ENCODE measurements around the gene IL5. TPM values are rescaled to one million over a fixed set of nuclear protein-coding genes. Genes with fewer than 3 reads are reported as not detected.

IL5 gene
- total and polyA plus RNA-seq, 2 of the 13 experiments (the other 11 are each of a cell fraction or from before 2014, with no cell fraction given), result not detected

- TF ChIP-seq ZNF441 (CRISPR knock-in tag; IDR thresholded peaks at IDR 0.05; ENCODE audit: borderline replicate concordance) (no peak), GATAD2A (CRISPR knock-in tag; IDR thresholded peaks at IDR 0.05) (peak; percentile 40; the same call in 1 of the 2 replicates), HMGXB4 (CRISPR knock-in tag; IDR thresholded peaks at IDR 0.05; ENCODE audit: borderline replicate concordance in 1 of 2, low read depth in 1 of 2) (peak; percentile 77 to 78; a peak in 2 of 4 replicates), ZNF460 (CRISPR knock-in tag; IDR thresholded peaks at IDR 0.05; ENCODE audit: borderline replicate concordance) (no peak), ZNF362 (CRISPR knock-in tag; IDR thresholded peaks at IDR 0.05; ENCODE audit: borderline replicate concordance) (peak; percentile 59; the same call in 1 of the 2 replicates), AHR (CRISPR knock-in tag; IDR thresholded peaks at IDR 0.05) (0 out of 2 replicates have a peak, but pooled peaks have one; percentile 35), ZNF709 (CRISPR knock-in tag; IDR thresholded peaks at IDR 0.05) (no peak), HNF1B (CRISPR knock-in tag; IDR thresholded peaks at IDR 0.05) (0 out of 2 replicates have a peak, but pooled peaks have one; percentile 26), KLF16 (CRISPR knock-in tag; IDR thresholded peaks at IDR 0.05) (0 out of 4 replicates have a peak, but pooled peaks of 1 of the 2 experiments have one; percentile 20), RXRA (CRISPR knock-in tag; IDR thresholded peaks at IDR 0.05) (no peak), ZNF784 (CRISPR knock-in tag; IDR thresholded peaks at IDR 0.05; ENCODE audit: borderline replicate concordance) (no peak), HBP1 (CRISPR knock-in tag; IDR thresholded peaks at IDR 0.05; ENCODE audit: low read depth) (peak; percentile 73; the same call in 1 of the 2 replicates), POGZ (CRISPR knock-in tag; IDR thresholded peaks at IDR 0.05) (peak; percentile 38; the same call in 1 of the 2 replicates), TP53 (CRISPR knock-in tag; conservative IDR thresholded peaks at IDR 0.05) (no peak), KMT2A (CRISPR knock-in tag; IDR thresholded peaks at IDR 0.05) (0 out of 2 replicates have a peak, but pooled peaks have one; percentile 37), ZNF839 (CRISPR knock-in tag; IDR thresholded peaks at IDR 0.05; ENCODE audit: borderline replicate concordance) (0 out of 2 replicates have a peak, but pooled peaks have one; percentile 38), MXI1 (IDR thresholded peaks at IDR 0.05; ENCODE audit: borderline replicate concordance, low read depth, low read length) (no peak), DRAP1 (CRISPR knock-in tag; IDR thresholded peaks at IDR 0.05) (0 out of 2 replicates have a peak, but pooled peaks have one; percentile 21), ZNF205 (CRISPR knock-in tag; IDR thresholded peaks at IDR 0.05) (0 out of 2 replicates have a peak, but pooled peaks have one; percentile 43), YEATS2 (CRISPR knock-in tag; IDR thresholded peaks at IDR 0.05; ENCODE audit: borderline replicate concordance) (0 out of 2 replicates have a peak, but pooled peaks have one; percentile 41), EED (CRISPR knock-in tag; IDR thresholded peaks at IDR 0.05) (no peak), WIZ (CRISPR knock-in tag; IDR thresholded peaks at IDR 0.05) (no peak)
Measured at GRCh38 chr5:132526290-132526973, 16.9 kb downstream of the IL5 start (continued).

Data from HepG2 (cell line).